ENCODE data around the gene L2HGDH. TPM values are rescaled to one million over a fixed set of nuclear protein-coding genes. Genes with fewer than 3 reads are reported as not detected.

Gene L2HGDH
- total RNA-seq, 1 experiment from 2014 or later: 32.9 TPM

DNA sequence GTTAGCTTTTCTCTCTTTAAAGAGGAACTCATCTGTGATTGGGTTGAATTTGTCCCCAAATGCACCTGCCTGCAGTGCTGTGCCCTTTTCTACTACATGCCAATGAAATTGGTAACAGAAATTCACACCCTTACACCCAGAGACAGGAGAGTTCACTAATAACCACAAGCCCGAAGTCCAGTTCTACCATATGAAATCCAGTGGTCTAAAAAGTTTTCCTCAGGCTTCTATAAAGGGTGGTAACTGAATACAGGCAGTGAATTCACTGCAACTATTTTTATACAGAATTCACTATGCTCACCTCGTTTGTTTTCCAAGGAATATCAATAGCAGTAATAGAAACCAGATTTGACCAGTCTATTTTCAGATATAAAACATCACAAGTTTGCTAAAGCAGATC, 49.2 kb downstream of the L2HGDH start:
- no peak for DNase-seq
- Histone ChIP-seq H4K20me1 (ENCODE audit: insufficient read depth, low read depth, low read length) (no peaks in the 10 kb centered on the region), H3K9me3 (ENCODE audit: low read length) (no peaks in the 10 kb centered on the region), H3K4me2 (ENCODE audit: low read depth, low read length, poor library complexity, severe bottlenecking) (no peak overlapping the region), H3K79me2 (ENCODE audit: low read length) (peaks cover 7% of the 10 kb centered on the region; the same call in 1 of the 2 replicates), H3K27me3 (ENCODE audit: low read length) (no peaks in the 10 kb centered on the region), H3K27ac (ENCODE audit: low read length) (no peak overlapping the region), H3K36me3 (ENCODE audit: insufficient read depth, low read length) (peaks cover 21% of the 10 kb centered on the region), H3K9me2 (replicated peaks; ENCODE audit: insufficient read depth, low read length) (no peaks in the 10 kb centered on the region), H2AFZ (ENCODE audit: low read length) (no peak overlapping the region), H3K4me3 (ENCODE audit: low read length) (no peak overlapping the region), H3K4me1 (ENCODE audit: low read length) (no peaks in the 10 kb centered on the region), H3K9ac (ENCODE audit: low read length) (no peak overlapping the region)

GRCh38 chr14:50260511-50260910, 51.5 kb downstream of the L2HGDH start:
- DNase-seq: peak; percentile 83

GRCh38 chr14:50260072-50260471, 52.0 kb downstream of the L2HGDH start:
- Histone ChIP-seq H3K79me2 (ENCODE audit: low read length) (peaks cover 7% of the 10 kb centered on the region; the same call in 1 of the 2 replicates), H3K9me3 (ENCODE audit: low read length) (no peaks in the 10 kb centered on the region), H3K9me2 (replicated peaks; ENCODE audit: insufficient read depth, low read length) (no peaks in the 10 kb centered on the region), H3K27me3 (ENCODE audit: low read length) (no peaks in the 10 kb centered on the region), H3K36me3 (ENCODE audit: insufficient read depth, low read length) (peaks cover 20% of the 10 kb centered on the region; the same call in 1 of the 2 replicates), H4K20me1 (ENCODE audit: insufficient read depth, low read depth, low read length) (no peaks in the 10 kb centered on the region), H3K4me2 (ENCODE audit: low read depth, low read length, poor library complexity, severe bottlenecking) (no peak overlapping the region), H3K4me1 (ENCODE audit: low read length) (no peaks in the 10 kb centered on the region), H3K9ac (ENCODE audit: low read length) (no peak overlapping the region), H3K4me3 (ENCODE audit: low read length) (no peak overlapping the region), H2AFZ (ENCODE audit: low read length) (no peak overlapping the region), H3K27ac (ENCODE audit: low read length) (no peak overlapping the region)
- DNase-seq: no peak

More at GRCh38 chr14:50260511-50260910, 51.5 kb downstream of the L2HGDH start:
- Histone ChIP-seq H3K4me2 (ENCODE audit: low read depth, low read length, poor library complexity, severe bottlenecking) (no peak overlapping the region), H3K36me3 (ENCODE audit: insufficient read depth, low read length) (peaks cover 21% of the 10 kb centered on the region; the same call in 1 of the 2 replicates), H3K27me3 (ENCODE audit: low read length) (no peaks in the 10 kb centered on the region), H3K79me2 (ENCODE audit: low read length) (peaks cover 7% of the 10 kb centered on the region; the same call in 1 of the 2 replicates), H4K20me1 (ENCODE audit: insufficient read depth, low read depth, low read length) (no peaks in the 10 kb centered on the region), H3K9me3 (ENCODE audit: low read length) (no peaks in the 10 kb centered on the region), H3K27ac (ENCODE audit: low read length) (no peak overlapping the region), H3K4me3 (ENCODE audit: low read length) (no peak overlapping the region), H3K9ac (ENCODE audit: low read length) (no peak overlapping the region), H3K4me1 (ENCODE audit: low read length) (no peaks in the 10 kb centered on the region), H3K9me2 (replicated peaks; ENCODE audit: insufficient read depth, low read length) (no peaks in the 10 kb centered on the region), H2AFZ (ENCODE audit: low read length) (no peak overlapping the region)

DNA sequence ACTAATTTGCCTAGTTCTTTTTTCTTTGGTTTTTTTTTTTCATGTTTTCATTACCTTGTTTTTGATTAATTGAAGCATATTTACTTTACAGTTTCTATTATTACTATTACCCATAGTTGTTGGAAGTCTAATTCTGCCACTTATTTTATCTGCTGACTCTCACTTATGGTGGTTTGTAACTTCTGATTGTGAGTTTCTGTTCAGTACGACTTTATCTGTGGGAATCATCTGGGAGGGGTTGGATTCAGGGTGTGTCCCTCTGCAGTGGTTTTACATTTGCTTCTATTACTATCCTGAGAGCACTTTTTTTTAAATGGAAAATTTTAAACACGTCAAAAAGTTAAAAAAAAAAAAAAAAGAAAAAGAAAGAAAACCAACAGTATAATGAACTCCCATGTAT, 54.3 kb downstream of the L2HGDH start:
- no peaks in the 10 kb centered on the region for H3K27me3 ChIP-seq (ENCODE audit: low read length)
- no peak overlapping the region for H3K4me2 ChIP-seq (ENCODE audit: low read depth, low read length, poor library complexity, severe bottlenecking)
- H3K4me1 ChIP-seq (ENCODE audit: low read length): no peaks in the 10 kb centered on the region
- H3K9ac ChIP-seq (ENCODE audit: low read length): no peak overlapping the region
- no peaks in the 10 kb centered on the region for H3K9me3 ChIP-seq (ENCODE audit: low read length)
- no peak overlapping the region for H2AFZ ChIP-seq (ENCODE audit: low read length)
- DNase-seq: no peak
- H3K79me2 ChIP-seq (ENCODE audit: low read length): peaks cover 10% of the 10 kb centered on the region
- no peaks in the 10 kb centered on the region for H3K9me2 ChIP-seq (replicated peaks; ENCODE audit: insufficient read depth, low read length)
- H3K27ac ChIP-seq (ENCODE audit: low read length): no peak overlapping the region
- H3K4me3 ChIP-seq (ENCODE audit: low read length): no peak overlapping the region
- no peaks in the 10 kb centered on the region for H4K20me1 ChIP-seq (ENCODE audit: insufficient read depth, low read depth, low read length)
- H3K36me3 ChIP-seq (ENCODE audit: insufficient read depth, low read length): peaks cover 27% of the 10 kb centered on the region

DNA sequence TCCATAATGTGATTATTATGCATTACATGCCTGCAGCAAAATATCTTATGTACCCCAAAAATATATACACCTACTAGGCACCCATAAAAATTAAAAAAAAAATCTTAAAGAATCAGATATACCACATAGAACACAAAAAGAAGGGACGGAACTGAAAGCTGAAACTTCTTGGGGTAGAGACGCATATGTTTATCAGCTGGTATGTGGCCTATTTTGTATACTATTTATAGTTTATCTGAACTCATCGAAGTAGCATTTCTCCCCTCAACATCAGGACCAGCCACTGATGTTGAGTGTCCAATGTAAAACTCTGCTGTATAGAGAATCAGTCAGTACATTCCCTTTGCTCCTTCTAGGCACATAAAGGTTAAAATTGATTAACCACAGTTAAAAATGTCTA, 57.8 kb downstream of the L2HGDH start:
- H3K4me1 ChIP-seq (ENCODE audit: low read length): no peaks in the 10 kb centered on the region
- DNase-seq: no peak
- H3K79me2 ChIP-seq (ENCODE audit: low read length): peaks cover 18% of the 10 kb centered on the region; the same call in 1 of the 2 replicates
- H3K9me2 ChIP-seq (replicated peaks; ENCODE audit: insufficient read depth, low read length): no peaks in the 10 kb centered on the region
- H3K9me3 ChIP-seq (ENCODE audit: low read length): no peaks in the 10 kb centered on the region
- H2AFZ ChIP-seq (ENCODE audit: low read length): no peak overlapping the region
- no peaks in the 10 kb centered on the region for H4K20me1 ChIP-seq (ENCODE audit: insufficient read depth, low read depth, low read length)
- H3K27ac ChIP-seq (ENCODE audit: low read length): no peak overlapping the region
- H3K4me2 ChIP-seq (ENCODE audit: low read depth, low read length, poor library complexity, severe bottlenecking): no peak overlapping the region
- no peaks in the 10 kb centered on the region for H3K27me3 ChIP-seq (ENCODE audit: low read length)
- peaks cover 24% of the 10 kb centered on the region for H3K36me3 ChIP-seq (ENCODE audit: insufficient read depth, low read length)
- no peak overlapping the region for H3K9ac ChIP-seq (ENCODE audit: low read length)
- no peak overlapping the region for H3K4me3 ChIP-seq (ENCODE audit: low read length)

DNA sequence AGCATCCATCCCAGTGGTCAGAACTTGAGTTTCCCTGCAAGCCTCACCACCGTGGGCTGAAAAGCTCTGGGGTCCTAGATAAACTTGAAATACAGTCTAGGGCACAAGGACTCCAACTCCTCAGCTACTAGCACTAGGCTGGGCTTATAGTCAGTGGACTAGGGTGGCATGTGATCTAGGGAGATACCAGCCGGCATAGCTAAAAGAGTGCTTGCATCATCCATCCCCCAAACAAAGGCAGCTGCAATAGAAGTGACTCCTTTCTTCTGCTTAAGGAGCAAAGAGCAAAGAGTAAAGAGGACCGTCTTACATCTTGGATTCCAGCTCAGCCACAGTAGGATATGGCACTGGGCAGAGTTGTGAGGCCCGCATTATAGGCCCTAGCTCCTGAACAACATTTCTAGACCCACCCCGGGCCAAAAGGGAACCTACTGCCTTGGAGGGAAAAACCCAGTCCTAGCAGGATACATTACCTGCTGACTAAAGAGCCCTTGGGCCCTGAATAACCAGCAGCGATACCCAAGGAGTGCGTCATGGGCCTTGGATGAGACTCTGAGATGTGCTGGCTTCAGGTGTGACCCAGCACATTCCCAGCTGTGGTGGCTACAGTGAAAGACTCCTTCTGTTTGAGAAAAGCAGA, 62.8 kb downstream of the L2HGDH start:
- Histone ChIP-seq H3K36me3 (ENCODE audit: insufficient read depth, low read length) (peaks cover 31% of the 10 kb centered on the region), H3K9ac (ENCODE audit: low read length) (no peak overlapping the region), H3K9me3 (ENCODE audit: low read length) (no peaks in the 10 kb centered on the region), H3K79me2 (ENCODE audit: low read length) (peaks cover 23% of the 10 kb centered on the region; the same call in 1 of the 2 replicates), H3K4me2 (ENCODE audit: low read depth, low read length, poor library complexity, severe bottlenecking) (no peak overlapping the region), H3K4me1 (ENCODE audit: low read length) (no peaks in the 10 kb centered on the region), H4K20me1 (ENCODE audit: insufficient read depth, low read depth, low read length) (no peaks in the 10 kb centered on the region), H3K27ac (ENCODE audit: low read length) (no peak overlapping the region), H3K4me3 (ENCODE audit: low read length) (no peak overlapping the region), H2AFZ (ENCODE audit: low read length) (no peak overlapping the region), H3K27me3 (ENCODE audit: low read length) (no peaks in the 10 kb centered on the region), H3K9me2 (replicated peaks; ENCODE audit: insufficient read depth, low read length) (no peaks in the 10 kb centered on the region)
- DNase-seq: no peak

GRCh38 chr14:50247245-50247644, 64.8 kb downstream of the L2HGDH start:
- Histone ChIP-seq H3K79me2 (ENCODE audit: low read length) (peaks cover 18% of the 10 kb centered on the region; the same call in 1 of the 2 replicates), H3K4me2 (ENCODE audit: low read depth, low read length, poor library complexity, severe bottlenecking) (no peak overlapping the region), H3K27me3 (ENCODE audit: low read length) (no peaks in the 10 kb centered on the region), H3K9ac (ENCODE audit: low read length) (no peak overlapping the region), H2AFZ (ENCODE audit: low read length) (no peak overlapping the region), H4K20me1 (ENCODE audit: insufficient read depth, low read depth, low read length) (no peaks in the 10 kb centered on the region), H3K36me3 (ENCODE audit: insufficient read depth, low read length) (peaks cover 23% of the 10 kb centered on the region; the same call in 1 of the 2 replicates), H3K4me1 (ENCODE audit: low read length) (no peaks in the 10 kb centered on the region), H3K9me2 (replicated peaks; ENCODE audit: insufficient read depth, low read length) (no peaks in the 10 kb centered on the region), H3K27ac (ENCODE audit: low read length) (no peak overlapping the region), H3K9me3 (ENCODE audit: low read length) (no peaks in the 10 kb centered on the region), H3K4me3 (ENCODE audit: low read length) (no peak overlapping the region)
- no peak for DNase-seq

- H3K4me2 ChIP-seq (ENCODE audit: low read depth, low read length, poor library complexity, severe bottlenecking): no peak overlapping the region
- no peak overlapping the region for H3K9ac ChIP-seq (ENCODE audit: low read length)
- no peaks in the 10 kb centered on the region for H3K9me3 ChIP-seq (ENCODE audit: low read length)
- peaks cover under 1% of the 10 kb centered on the region; the same call in 1 of the 2 replicates for H3K4me1 ChIP-seq (ENCODE audit: low read length)
- H3K36me3 ChIP-seq (ENCODE audit: insufficient read depth, low read length): peaks cover 16% of the 10 kb centered on the region; the same call in 1 of the 2 replicates
- no peak for DNase-seq
- H3K4me3 ChIP-seq (ENCODE audit: low read length): no peak overlapping the region
- H3K9me2 ChIP-seq (replicated peaks; ENCODE audit: insufficient read depth, low read length): no peaks in the 10 kb centered on the region
- no peaks in the 10 kb centered on the region for H4K20me1 ChIP-seq (ENCODE audit: insufficient read depth, low read depth, low read length)
- H3K27ac ChIP-seq (ENCODE audit: low read length): no peak overlapping the region
- no peaks in the 10 kb centered on the region for H3K79me2 ChIP-seq (ENCODE audit: low read length)
- H3K27me3 ChIP-seq (ENCODE audit: low read length): no peaks in the 10 kb centered on the region
- no peak overlapping the region for H2AFZ ChIP-seq (ENCODE audit: low read length)
Observed at GRCh38 chr14:50242566-50243310, 69.3 kb downstream of the L2HGDH start.

Data from Karpas-422 (cell line).